Activated CD4-positive, alpha-beta T cell treated with anti-CD3 and anti-CD28 coated beads, Interleukin-2, amount 10 ng/mL, durations not matched to agents 24 days and 14 days (primary cell): ENCODE results near the gene C14orf180. TPM values are rescaled to one million over a fixed set of nuclear protein-coding genes. Genes with fewer than 3 reads are reported as not detected.

ENCODE experiments used
- DNase-seq: peaks from one replicate; pipeline ENCODE4 v3.0.0; 2022
- H3K27ac Mint-ChIP-seq: one replicate; pipeline ENCODE4 v1.8.0; 2022; ENCODE audit warnings: mild to moderate bottlenecking, mixed read lengths
- H3K27me3 Mint-ChIP-seq: one replicate; pipeline ENCODE4 v1.8.0; 2022; ENCODE audit warnings: mixed read lengths
- H3K36me3 Mint-ChIP-seq: one replicate; pipeline ENCODE4 v1.8.0; 2022; ENCODE audit warnings: low read depth, mild to moderate bottlenecking, mixed read lengths
- H3K4me1 Mint-ChIP-seq: one replicate; pipeline ENCODE4 v1.8.0; 2021; ENCODE audit warnings: mixed read lengths
- H3K4me3 Mint-ChIP-seq: one replicate; pipeline ENCODE4 v1.8.0; 2022; ENCODE audit warnings: mild to moderate bottlenecking, moderate library complexity, mixed read lengths
- H3K9me3 Mint-ChIP-seq: one replicate; pipeline ENCODE4 v1.8.0; 2021; ENCODE audit warnings: mixed read lengths
- intact Hi-C: fragments of 100-400 bp; cut with micrococcal nuclease; formaldehyde crosslinking; loops from one replicate; pipeline ENCODE4 v1.15.1; 2023
- total RNA-seq: library from RNA; stranded (reverse); gene quantifications from 2 replicates; pipeline ENCODE4 v1.2.3, GENCODE V29; 2022

C14orf180 gene
- total RNA-seq, 1 donor from 2014 or later = not detected

- no peak overlapping the region for H3K4me3 Mint-ChIP-seq
- intact Hi-C loops = no loop called here
- no peaks in the 10 kb centered on the region for H3K4me1 Mint-ChIP-seq
- no peak overlapping the region for H3K27ac Mint-ChIP-seq
- no peaks in the 10 kb centered on the region for H3K9me3 Mint-ChIP-seq
- no peaks in the 10 kb centered on the region for H3K36me3 Mint-ChIP-seq
- DNase-seq = no peak
- no peaks in the 10 kb centered on the region for H3K27me3 Mint-ChIP-seq
These were observed 32.8 kb upstream of the C14orf180 start for GRCh38 chr14:104546591-104547309.

- H3K4me1 Mint-ChIP-seq = no peaks in the 10 kb centered on the region
- H3K36me3 Mint-ChIP-seq = no peaks in the 10 kb centered on the region
- intact Hi-C loops = no loop called here
These were observed 32.1 kb upstream of the C14orf180 start for GRCh38 chr14:104547310-104547997.

GRCh38 chr14:104547998-104548700 is 31.4 kb upstream of the C14orf180 start:
- Mint-ChIP-seq H3K9me3 (no peaks in the 10 kb centered on the region), H3K36me3 (no peaks in the 10 kb centered on the region), H3K27ac (no peak overlapping the region), H3K4me3 (no peak overlapping the region), H3K4me1 (no peaks in the 10 kb centered on the region), H3K27me3 (no peaks in the 10 kb centered on the region)
- intact Hi-C loops = no loop called here
- DNase-seq = no peak

More at GRCh38 chr14:104547310-104547997, 32.1 kb upstream of the C14orf180 start:
- H3K27me3 Mint-ChIP-seq = no peaks in the 10 kb centered on the region
- no peaks in the 10 kb centered on the region for H3K9me3 Mint-ChIP-seq
- H3K4me3 Mint-ChIP-seq = no peak overlapping the region
- H3K27ac Mint-ChIP-seq = no peak overlapping the region
- DNase-seq = no peak

- no peak for DNase-seq
- H3K4me3 Mint-ChIP-seq = no peak overlapping the region
- H3K9me3 Mint-ChIP-seq = no peaks in the 10 kb centered on the region
- H3K27ac Mint-ChIP-seq = no peak overlapping the region
- no peaks in the 10 kb centered on the region for H3K27me3 Mint-ChIP-seq
- intact Hi-C loops = no loop called here
- H3K4me1 Mint-ChIP-seq = no peaks in the 10 kb centered on the region
- H3K36me3 Mint-ChIP-seq = no peaks in the 10 kb centered on the region
These were observed 30.6 kb upstream of the C14orf180 start for GRCh38 chr14:104548802-104549535.

- intact Hi-C loops = no loop called here
- H3K4me3 Mint-ChIP-seq = no peak overlapping the region
- H3K27ac Mint-ChIP-seq = no peak overlapping the region
- no peak for DNase-seq
- H3K36me3 Mint-ChIP-seq = no peaks in the 10 kb centered on the region
- H3K4me1 Mint-ChIP-seq = no peaks in the 10 kb centered on the region
- no peaks in the 10 kb centered on the region for H3K27me3 Mint-ChIP-seq
- no peaks in the 10 kb centered on the region for H3K9me3 Mint-ChIP-seq
These were observed 29.8 kb upstream of the C14orf180 start for GRCh38 chr14:104549536-104550339.

GRCh38 chr14:104550340-104550860 is 29.2 kb upstream of the C14orf180 start:
- H3K4me1 Mint-ChIP-seq = no peaks in the 10 kb centered on the region
- no peak overlapping the region for H3K4me3 Mint-ChIP-seq
- intact Hi-C loops = no loop called here
- H3K9me3 Mint-ChIP-seq = no peaks in the 10 kb centered on the region
- H3K27me3 Mint-ChIP-seq = no peaks in the 10 kb centered on the region
- H3K36me3 Mint-ChIP-seq = no peaks in the 10 kb centered on the region
- H3K27ac Mint-ChIP-seq = no peak overlapping the region
- DNase-seq = no peak

GRCh38 chr14:104550861-104551728 is 28.5 kb upstream of the C14orf180 start:
- intact Hi-C loops = no loop called here
- no peaks in the 10 kb centered on the region for H3K27me3 Mint-ChIP-seq
- H3K27ac Mint-ChIP-seq = no peak overlapping the region
- H3K4me3 Mint-ChIP-seq = no peak overlapping the region
- H3K4me1 Mint-ChIP-seq = no peaks in the 10 kb centered on the region
- no peak for DNase-seq
- H3K36me3 Mint-ChIP-seq = no peaks in the 10 kb centered on the region
- H3K9me3 Mint-ChIP-seq = no peaks in the 10 kb centered on the region

GRCh38 chr14:104551851-104552737 is 27.5 kb upstream of the C14orf180 start:
- no peaks in the 10 kb centered on the region for H3K9me3 Mint-ChIP-seq
- DNase-seq = no peak
- H3K36me3 Mint-ChIP-seq = no peaks in the 10 kb centered on the region
- intact Hi-C loops = no loop called here
- no peak overlapping the region for H3K4me3 Mint-ChIP-seq
- H3K4me1 Mint-ChIP-seq = no peaks in the 10 kb centered on the region
- no peak overlapping the region for H3K27ac Mint-ChIP-seq
- H3K27me3 Mint-ChIP-seq = no peaks in the 10 kb centered on the region

GRCh38 chr14:104552738-104553125 is 26.8 kb upstream of the C14orf180 start:
- DNase-seq = no peak
- intact Hi-C loops = no loop called here
- H3K36me3 Mint-ChIP-seq = no peaks in the 10 kb centered on the region
- H3K4me1 Mint-ChIP-seq = no peaks in the 10 kb centered on the region
- no peak overlapping the region for H3K4me3 Mint-ChIP-seq
- no peak overlapping the region for H3K27ac Mint-ChIP-seq
- no peaks in the 10 kb centered on the region for H3K27me3 Mint-ChIP-seq
- no peaks in the 10 kb centered on the region for H3K9me3 Mint-ChIP-seq

GRCh38 chr14:104553166-104554087 is 26.1 kb upstream of the C14orf180 start:
- no peak overlapping the region for H3K4me3 Mint-ChIP-seq
- no peak for DNase-seq
- H3K9me3 Mint-ChIP-seq = no peaks in the 10 kb centered on the region
- H3K36me3 Mint-ChIP-seq = no peaks in the 10 kb centered on the region
- H3K27ac Mint-ChIP-seq = no peak overlapping the region
- intact Hi-C loops = no loop called here
- no peaks in the 10 kb centered on the region for H3K27me3 Mint-ChIP-seq
- H3K4me1 Mint-ChIP-seq = no peaks in the 10 kb centered on the region

- Mint-ChIP-seq H3K9me3 (no peaks in the 10 kb centered on the region), H3K36me3 (no peaks in the 10 kb centered on the region), H3K4me3 (no peak overlapping the region), H3K27ac (no peak overlapping the region), H3K27me3 (no peaks in the 10 kb centered on the region), H3K4me1 (no peaks in the 10 kb centered on the region)
- no peak for DNase-seq
- intact Hi-C loops = no loop called here
These were observed 25.4 kb upstream of the C14orf180 start for GRCh38 chr14:104554088-104554607.
